K562 (cell line): ENCODE results near the gene DAZAP1. TPM values are rescaled to one million over a fixed set of nuclear protein-coding genes. Genes with fewer than 3 reads are reported as not detected.

Experiments used
- BHLHE40 ChIP-seq: IDR thresholded peaks from 2 replicates; pipeline ENCODE4 v1.6.1; 2011; ENCODE audit warnings: low read length, improper control_type of control experiment
- CTCFL ChIP-seq: IDR thresholded peaks from 2 replicates; pipeline ENCODE4 v1.6.1; 2011; ENCODE audit warnings: borderline replicate concordance, low read depth, mild to moderate bottlenecking, moderate library complexity, low read length; ENCODE audit not compliant: insufficient read depth, poor library complexity, severe bottlenecking
- GATAD2B ChIP-seq: fragments of 450-650 bp; IDR thresholded peaks from 2 replicates; pipeline ENCODE4 v1.6.1; 2017; ENCODE audit warnings: mild to moderate bottlenecking, borderline replicate concordance
- HMG20B ChIP-seq: fragments of 250-450 bp; sonication (Bioruptor Pico); IDR thresholded peaks from 2 replicates; pipeline ENCODE4 v1.5.0; 2021; ENCODE audit warnings: mild to moderate bottlenecking
- MLX ChIP-seq, 2 experiments: fragments of 450-650 bp in 1 of 2; sonication (generic) in 1 of 2; formaldehyde crosslinking; conservative IDR thresholded peaks; 2 replicates each; pipeline versions ENCODE4 v1.4.0 to v1.8.1; 2020 to 2022; ENCODE audit warnings: mild to moderate bottlenecking in 1 of 2, missing genetic modification reagents in 1 of 2
- MXD1 ChIP-seq: fragments of 250-450 bp; sonication (Bioruptor Pico); IDR thresholded peaks from 2 replicates; pipeline ENCODE4 v1.8.0; 2021; ENCODE audit warnings: borderline replicate concordance, mild to moderate bottlenecking, moderate library complexity; ENCODE audit not compliant: poor library complexity, severe bottlenecking
- NONO ChIP-seq, 2 experiments: fragments of 200-400 bp in 1 of 2; fragments of 450-650 bp in 1 of 2; formaldehyde crosslinking in 1 of 2; IDR thresholded peaks; 2 replicates each; pipeline ENCODE4 v1.6.1; 2017; ENCODE audit warnings: low read depth in 2 of 2, mild to moderate bottlenecking in 2 of 2, moderate library complexity in 2 of 2, low read length in 1 of 2
- POU5F1 ChIP-seq: fragments of 150-350 bp; IDR thresholded peaks from 2 replicates; pipeline ENCODE4 v1.6.1; 2014; ENCODE audit warnings: borderline replicate concordance, low read length, low read depth, mild to moderate bottlenecking; ENCODE audit not compliant: partially characterized antibody
- RCOR1 ChIP-seq, 2 experiments: IDR thresholded peaks; 2 replicates each; pipeline ENCODE4 v1.6.1; 2012; ENCODE audit warnings: low read depth in 2 of 2, low read length in 2 of 2, borderline replicate concordance in 1 of 2, improper control_type of control experiment in 1 of 2
- SIN3B ChIP-seq: fragments of 450-650 bp; IDR thresholded peaks from 2 replicates; pipeline ENCODE4 v1.6.1; 2017; ENCODE audit warnings: low read depth, mild to moderate bottlenecking, moderate library complexity
- SLC30A9 ChIP-seq: fragments of 250-450 bp; sonication (Bioruptor Pico); IDR thresholded peaks from 2 replicates; pipeline ENCODE4 v1.8.0; 2022; ENCODE audit warnings: mild to moderate bottlenecking, moderate library complexity
- SMARCC2 ChIP-seq: fragments of 450-650 bp; IDR thresholded peaks from 2 replicates; pipeline ENCODE4 v1.6.1; 2017; ENCODE audit warnings: antibody characterized with exemption, moderate library complexity, mild to moderate bottlenecking, low read depth
- SPI1 ChIP-seq: IDR thresholded peaks from 2 replicates; pipeline ENCODE4 v1.6.1; 2011; ENCODE audit warnings: low read depth, low read length, control low read depth, borderline replicate concordance
- TEAD2 ChIP-seq: fragments of 450-650 bp; IDR thresholded peaks from 2 replicates; pipeline ENCODE4 v1.6.1; 2016; ENCODE audit warnings: missing genetic modification characterization, control low read depth, missing compliant biosample characterization
- TFE3 ChIP-seq: fragments of 450-650 bp; formaldehyde crosslinking; IDR thresholded peaks from 2 replicates; pipeline ENCODE4 v1.4.0; 2020; ENCODE audit warnings: mild to moderate bottlenecking, mixed read lengths
- TSC22D4 ChIP-seq: fragments of 450-650 bp; IDR thresholded peaks from 2 replicates; pipeline ENCODE4 v1.6.1; 2016; ENCODE audit warnings: missing genetic modification characterization, missing biosample characterization, control low read depth
- ZBTB5 ChIP-seq: fragments of 450-650 bp; IDR thresholded peaks from 2 replicates; pipeline ENCODE4 v1.6.1; 2017; ENCODE audit warnings: antibody characterized with exemption
- ZNF121 ChIP-seq: sonication (generic); formaldehyde crosslinking; conservative IDR thresholded peaks from 2 replicates; pipeline ENCODE4 v1.8.0; 2022; ENCODE audit warnings: missing genetic modification reagents
- ZNF584 ChIP-seq: fragments of 200-800 bp; sonication (Bioruptor generic); IDR thresholded peaks from 2 replicates; pipeline ENCODE4 v1.6.1; 2016; ENCODE audit warnings: low read depth, mild to moderate bottlenecking, missing genetic modification characterization, missing compliant biosample characterization
- polyA plus RNA-seq, 8 experiments: library from polyadenylated mRNA; depleted of rRNA in 4 of 8; stranded (reverse) in 5 of 8; unstranded in 3 of 8; fragments of >200 nt; fragmentation: Nextera tagmentation in 2 of 8; fragmentation: Illumina TruSeq in 1 of 8; extraction: Ambion mirVana in 2 of 8; extraction: Trizol in 1 of 8; gene quantifications; 2 replicates each; pipeline versions ENCODE4 v1.2.1 to v1.2.3, GENCODE V29; 2011 to 2014; ENCODE audit warnings: inconsistent platforms in 1 of 8, missing spikeins in 1 of 8
- total RNA-seq, 7 experiments: library from RNA; depleted of rRNA in 6 of 7; stranded (reverse); fragments of >200 nt in 6 of 7; fragmentation: Illumina TruSeq in 2 of 7; extraction: Trizol in 2 of 7; gene quantifications; 2 replicates each; pipeline versions ENCODE4 v1.2.1 to v1.2.3, GENCODE V29; 2011 to 2021; ENCODE audit warnings: low replicate concordance in 1 of 7

The DAZAP1 gene
- total and polyA plus RNA-seq, 9 of the 15 experiments (the other 6 are each of a cell fraction or from before 2014, with no cell fraction given), result 10.8 to 289 (median 142) TPM

- TF ChIP-seq TFE3 (no peak), RCOR1 (IDR thresholded peaks at IDR 0.05; ENCODE audit: borderline replicate concordance in 1 of 2, low read depth in 2 of 2, low read length in 2 of 2) (peak in 1 of 2 experiments; percentile 78; a peak in 2 of 4 replicates), ZBTB5 (peak; percentile 82; the same call in 1 of the 2 replicates), SPI1 (peak; percentile 96), TSC22D4 (tag) (no peak), MXD1 (CRISPR knock-in tag) (no peak), ZNF121 (CRISPR knock-in tag) (no peak), SLC30A9 (CRISPR knock-in tag) (no peak), SMARCC2 (no peak), ZNF584 (CRISPR knock-in tag) (no peak), BHLHE40 (peak; percentile 73), POU5F1 (no peak), NONO (IDR thresholded peaks at IDR 0.05; ENCODE audit: low read depth in 2 of 2, low read length in 1 of 2) (peak; percentile 67 to 71; a peak in 2 of 4 replicates), GATAD2B (peak; percentile 65; the same call in 1 of the 2 replicates), MLX (CRISPR knock-in tag; conservative IDR thresholded peaks at IDR 0.05) (no peak), CTCFL (peak; percentile 84), HMG20B (CRISPR knock-in tag) (no peak), SIN3B (peak; percentile 74), TEAD2 (tag) (no peak)
These were observed 30.9 kb downstream of the DAZAP1 start, which contains the start of gene RPS15 (continued) for GRCh38 chr19:1438035-1438932.
